ENCODE measurements around the gene ENPP3.
A peak's percentile ranks its signal among the peaks of the same experiment; 100 is the strongest.

ENPP3 gene

GRCh38 chr6:131724114-131724513 is 87.0 kb downstream of the ENPP3 start:
- no peak for DNase-seq (ENCODE audit: low read depth)
- TF ChIP-seq CTCF (conservative IDR thresholded peaks at IDR 0.05; ENCODE audit: low read length), result no peak
- no peak overlapping the region for H3K4me3 ChIP-seq (ENCODE audit: low read length)

- no peak overlapping the region for H3K4me3 ChIP-seq (ENCODE audit: low read length)
- TF ChIP-seq CTCF (conservative IDR thresholded peaks at IDR 0.05; ENCODE audit: low read length), result no peak
- DNase-seq (ENCODE audit: low read depth), result no peak
Observed at GRCh38 chr6:131727467-131727866, 90.4 kb downstream of the ENPP3 start.

DNA sequence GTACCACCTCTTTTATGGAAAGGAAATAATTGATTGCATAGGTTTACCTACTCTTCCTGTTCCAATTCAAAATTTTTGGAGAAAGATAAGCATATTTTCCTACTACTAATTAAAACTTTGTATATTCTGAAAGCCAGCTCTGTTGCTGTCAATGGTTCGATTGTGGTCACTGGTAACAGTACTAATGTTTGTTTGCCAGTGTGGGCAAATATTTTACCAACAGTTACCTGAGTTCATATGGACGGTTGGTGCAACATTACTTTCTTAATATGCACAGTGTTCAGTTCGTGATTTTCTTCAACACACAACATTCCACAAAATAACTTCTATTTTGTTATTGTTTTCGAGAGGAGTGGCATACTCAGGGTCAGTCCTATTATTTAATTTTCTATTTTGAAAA is 90.8 kb downstream of the ENPP3 start:
- no peak for DNase-seq (ENCODE audit: low read depth)
- TF ChIP-seq CTCF (conservative IDR thresholded peaks at IDR 0.05; ENCODE audit: low read length), result no peak
- H3K4me3 ChIP-seq (ENCODE audit: low read length), result no peak overlapping the region

DNA sequence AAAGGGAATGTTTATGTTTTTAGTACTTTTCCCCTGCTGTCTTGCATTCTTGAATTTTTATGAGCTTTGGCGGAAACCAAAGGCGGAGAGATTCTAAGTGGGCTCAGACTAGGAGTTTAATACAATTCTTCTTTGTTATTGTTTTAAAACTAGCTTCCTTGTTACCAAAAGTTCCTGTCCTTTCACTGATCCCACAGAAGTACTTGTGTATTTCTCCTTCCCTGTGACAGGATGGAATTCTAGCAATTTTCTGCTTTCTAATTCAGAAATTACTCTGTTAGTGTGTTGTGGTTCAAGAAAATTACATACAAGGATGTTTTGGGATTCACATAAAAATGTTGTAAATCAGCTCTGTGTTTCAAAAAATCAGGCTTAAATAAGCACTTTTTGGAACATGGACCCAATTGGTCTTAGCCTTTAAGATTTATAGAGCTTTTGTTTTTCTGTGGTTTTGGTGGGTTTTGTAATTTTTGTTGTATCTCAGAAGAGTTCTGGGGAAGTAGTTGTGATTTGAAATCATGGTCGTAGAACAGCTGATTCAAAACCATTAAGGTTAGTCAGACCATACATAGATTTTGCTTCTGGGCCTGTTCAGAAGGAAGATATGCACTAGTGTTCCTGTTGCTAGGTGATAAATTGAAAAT is 91.3 kb downstream of the ENPP3 start:
- no peak for TF ChIP-seq CTCF (conservative IDR thresholded peaks at IDR 0.05; ENCODE audit: low read length)
- no peak overlapping the region for H3K4me3 ChIP-seq (ENCODE audit: low read length)
- DNase-seq (ENCODE audit: low read depth), result peak; percentile 77

DNA sequence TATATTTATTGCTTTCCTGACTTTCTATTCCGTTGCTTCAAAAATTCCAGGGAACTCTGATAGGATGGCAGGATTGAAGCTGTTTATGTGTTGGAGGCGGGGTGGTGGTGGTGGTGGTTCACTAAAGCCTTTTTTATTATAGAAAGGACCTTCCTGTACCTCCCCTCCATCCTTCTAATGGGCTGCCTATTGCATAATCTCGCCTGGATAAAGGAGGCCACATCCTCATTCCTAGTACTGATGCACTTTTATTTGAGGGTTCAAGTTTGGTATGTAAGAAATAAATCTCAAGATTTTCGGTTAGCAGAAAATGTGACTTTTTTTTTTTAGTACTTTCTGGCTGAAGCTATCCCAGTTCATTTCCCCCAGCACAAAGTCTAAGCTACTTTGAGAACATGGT is 92.4 kb downstream of the ENPP3 start:
- TF ChIP-seq CTCF (conservative IDR thresholded peaks at IDR 0.05; ENCODE audit: low read length), result no peak
- H3K4me3 ChIP-seq (ENCODE audit: low read length), result no peak overlapping the region
- peak; percentile 63 for DNase-seq (ENCODE audit: low read depth)

GRCh38 chr6:131730264-131730663 is 93.2 kb downstream of the ENPP3 start:
- DNase-seq (ENCODE audit: low read depth), result no peak
- H3K4me3 ChIP-seq (ENCODE audit: low read length), result no peak overlapping the region
- no peak for TF ChIP-seq CTCF (conservative IDR thresholded peaks at IDR 0.05; ENCODE audit: low read length)

- no peak for DNase-seq (ENCODE audit: low read depth)
- H3K4me3 ChIP-seq (ENCODE audit: low read length), result no peak overlapping the region
- TF ChIP-seq CTCF (conservative IDR thresholded peaks at IDR 0.05; ENCODE audit: low read length), result no peak
Observed at GRCh38 chr6:131731224-131731623, 94.1 kb downstream of the ENPP3 start.
